ENCODE results near the gene FGF14.

Gene FGF14

GRCh38 chr13:102298051-102298450, 103.8 kb downstream of the FGF14 start:
- Histone ChIP-seq H3K4me3 (ENCODE audit: low read depth, low read length) (no peak overlapping the region), H3K4me1 (ENCODE audit: control insufficient read depth, insufficient read depth, low read length) (no peaks in the 10 kb centered on the region), H3K27ac (ENCODE audit: extremely low read depth, low read depth, low read length) (no peak overlapping the region), H3K9me3 (ENCODE audit: control insufficient read depth, insufficient read depth, low read depth, low read length) (no peaks in the 10 kb centered on the region), H3K36me3 (ENCODE audit: control insufficient read depth in 2 of 2, insufficient read depth in 1 of 2, low read length in 2 of 2) (no peaks in the 10 kb centered on the region)
- POLR2A ChIA-PET: no interaction called here
- CTCF ChIA-PET: no interaction called here
- TF ChIP-seq ZNF585B (tag by site-specific recombination; IDR thresholded peaks at IDR 0.05): no peak
- TF ChIP-seq ZNF16 (tag by site-specific recombination; IDR thresholded peaks at IDR 0.05; ENCODE audit: low read depth): no peak
- no peak for TF ChIP-seq ZNF837 (tag by site-specific recombination; IDR thresholded peaks at IDR 0.05)
- TF ChIP-seq ZNF175 (tag by site-specific recombination; IDR thresholded peaks at IDR 0.05): no peak
- TF ChIP-seq ZNF350 (tag by site-specific recombination; IDR thresholded peaks at IDR 0.05): no peak
- no peak for TF ChIP-seq ZBTB11 (tag by site-specific recombination; conservative IDR thresholded peaks at IDR 0.05; ENCODE audit: low read depth)
- TF ChIP-seq ZNF596 (tag by site-specific recombination; IDR thresholded peaks at IDR 0.05): no peak
- no peak for TF ChIP-seq ZNF114 (tag by site-specific recombination; IDR thresholded peaks at IDR 0.05)
- no peak for TF ChIP-seq ZNF266 (tag by site-specific recombination; IDR thresholded peaks at IDR 0.05; ENCODE audit: low read depth)
- no peak for TF ChIP-seq ZNF302 (tag by site-specific recombination; IDR thresholded peaks at IDR 0.05; ENCODE audit: low read depth)
- no peak for TF ChIP-seq TSHZ1 (tag by site-specific recombination; IDR thresholded peaks at IDR 0.05; ENCODE audit: borderline replicate concordance)
- TF ChIP-seq EGR2 (tag by site-specific recombination; IDR thresholded peaks at IDR 0.05; ENCODE audit: low read depth): no peak

GRCh38 chr13:102295316-102296048, 106.4 kb downstream of the FGF14 start:
- Histone ChIP-seq H3K36me3 (ENCODE audit: control insufficient read depth in 2 of 2, insufficient read depth in 1 of 2, low read length in 2 of 2) (no peaks in the 10 kb centered on the region), H3K9me3 (ENCODE audit: control insufficient read depth, insufficient read depth, low read depth, low read length) (no peaks in the 10 kb centered on the region), H3K4me1 (ENCODE audit: control insufficient read depth, insufficient read depth, low read length) (no peaks in the 10 kb centered on the region), H3K4me3 (ENCODE audit: low read depth, low read length) (no peak overlapping the region), H3K27ac (ENCODE audit: extremely low read depth, low read depth, low read length) (no peak overlapping the region)
- CTCF ChIA-PET: no interaction called here
- POLR2A ChIA-PET: no interaction called here
- no peak for TF ChIP-seq PRDM2 (tag by site-specific recombination; IDR thresholded peaks at IDR 0.05; ENCODE audit: borderline replicate concordance)
- no peak for TF ChIP-seq ZNF580 (tag by site-specific recombination; IDR thresholded peaks at IDR 0.05)
- TF ChIP-seq ZNF146 (tag by site-specific recombination; IDR thresholded peaks at IDR 0.05): no peak
- TF ChIP-seq ZNF132 (tag by site-specific recombination; IDR thresholded peaks at IDR 0.05; ENCODE audit: borderline replicate concordance): no peak
- TF ChIP-seq ZNF266 (tag by site-specific recombination; IDR thresholded peaks at IDR 0.05; ENCODE audit: low read depth): no peak
- TF ChIP-seq ZSCAN5A (tag by site-specific recombination; IDR thresholded peaks at IDR 0.05): no peak
- TF ChIP-seq ZNF776 (tag by site-specific recombination; IDR thresholded peaks at IDR 0.05; ENCODE audit: borderline replicate concordance): no peak
- no peak for TF ChIP-seq ZIC2 (tag by site-specific recombination; IDR thresholded peaks at IDR 0.05)
- no peak for TF ChIP-seq ZNF155 (tag by site-specific recombination; IDR thresholded peaks at IDR 0.05)
